GM18519 (cell line): ENCODE results near the gene CALML4.
"Not testable (repeated sequence)": the region's sequence is repeated elsewhere in the genome, so short reads cannot be mapped to it uniquely, and the experiment has no call there.

Experiments
- ATAC-seq: cut with Tn5 transposase; IDR thresholded peaks from one replicate; pipeline ENCODE4 v1.9.1; 2021; ENCODE audit warnings: mild to moderate bottlenecking, moderate library complexity; ENCODE audit not compliant: unreplicated experiment, low FRiP score

CALML4 gene

GRCh38 chr15:68225442-68225841, 20.3 kb upstream of the CALML4 start:
- ATAC-seq: not testable (repeated sequence)

DNA sequence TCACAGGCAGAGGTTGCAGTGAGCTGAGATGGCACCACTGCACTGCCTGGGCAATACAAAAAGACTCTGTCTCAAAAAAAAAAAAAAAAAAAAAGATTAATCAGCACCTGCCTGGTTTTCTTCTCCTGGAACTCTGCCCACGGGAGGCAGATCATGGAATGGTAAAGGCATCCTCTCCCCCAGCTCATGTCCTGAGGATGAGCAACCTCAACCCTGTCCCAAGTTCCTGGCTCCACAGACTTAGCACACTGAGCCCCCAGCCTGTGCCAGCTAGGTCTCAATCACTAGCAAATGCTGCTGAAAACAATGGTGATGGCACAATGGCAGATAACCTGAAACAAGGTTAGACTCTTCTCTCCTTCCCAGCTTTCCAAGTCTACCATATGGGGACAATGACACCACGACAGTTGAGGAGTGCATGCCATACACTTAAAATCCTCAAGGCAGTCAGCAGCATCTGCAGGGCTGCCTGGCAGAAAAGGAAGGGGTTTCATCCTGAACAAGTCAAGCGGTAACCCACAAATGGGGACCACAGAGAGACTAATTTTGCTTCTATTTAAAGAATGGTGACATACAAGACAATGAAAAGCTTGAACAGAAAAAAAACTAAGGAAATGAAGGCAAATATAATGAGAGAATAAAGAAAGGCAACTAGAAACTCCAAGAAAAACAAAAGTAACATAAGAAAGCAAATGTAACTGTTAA, 19.6 kb upstream of the CALML4 start:
- ATAC-seq: no peak

GRCh38 chr15:68224108-68224507, 19.0 kb upstream of the CALML4 start:
- ATAC-seq: no peak

- no peak for ATAC-seq
These were observed 18.0 kb upstream of the CALML4 start for GRCh38 chr15:68223171-68223570.

DNA sequence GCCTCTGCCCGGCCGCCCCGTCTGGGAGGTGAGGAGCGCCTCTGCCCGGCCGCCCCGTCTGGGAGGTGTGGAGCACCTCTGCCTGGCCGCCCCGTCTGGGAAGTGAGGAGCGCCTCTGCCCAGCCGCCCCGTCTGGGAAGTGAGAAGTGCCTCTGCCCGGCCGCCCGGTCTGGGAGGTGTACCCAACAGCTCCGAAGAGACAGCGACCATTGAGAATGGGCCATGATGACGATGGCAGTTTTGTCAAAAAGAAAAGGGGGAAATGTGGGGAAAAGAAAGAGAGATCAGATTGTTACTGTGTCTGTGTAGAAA, 17.3 kb upstream of the CALML4 start:
- not testable (repeated sequence) for ATAC-seq

GRCh38 chr15:68221530-68222431, 16.6 kb upstream of the CALML4 start:
- not testable (repeated sequence) for ATAC-seq

- ATAC-seq: no peak
These were observed 15.8 kb upstream of the CALML4 start for GRCh38 chr15:68220967-68221366.

GRCh38 chr15:68220489-68220888, 15.4 kb upstream of the CALML4 start:
- ATAC-seq: no peak

- no peak for ATAC-seq
These were observed 14.0 kb upstream of the CALML4 start for GRCh38 chr15:68218847-68219798.

GRCh38 chr15:68218331-68218730, 13.2 kb upstream of the CALML4 start:
- no peak for ATAC-seq

- no peak for ATAC-seq
These were observed 12.2 kb upstream of the CALML4 start for GRCh38 chr15:68217341-68217740.

- no peak for ATAC-seq
These were observed 9.7 kb upstream of the CALML4 start for GRCh38 chr15:68214838-68215254.

- ATAC-seq: no peak
These were observed 9.1 kb upstream of the CALML4 start for GRCh38 chr15:68213991-68214837.

- not testable (repeated sequence) for ATAC-seq
These were observed 8.3 kb upstream of the CALML4 start for GRCh38 chr15:68213491-68213845.

GRCh38 chr15:68211656-68212320, 6.7 kb upstream of the CALML4 start:
- ATAC-seq: no peak

DNA sequence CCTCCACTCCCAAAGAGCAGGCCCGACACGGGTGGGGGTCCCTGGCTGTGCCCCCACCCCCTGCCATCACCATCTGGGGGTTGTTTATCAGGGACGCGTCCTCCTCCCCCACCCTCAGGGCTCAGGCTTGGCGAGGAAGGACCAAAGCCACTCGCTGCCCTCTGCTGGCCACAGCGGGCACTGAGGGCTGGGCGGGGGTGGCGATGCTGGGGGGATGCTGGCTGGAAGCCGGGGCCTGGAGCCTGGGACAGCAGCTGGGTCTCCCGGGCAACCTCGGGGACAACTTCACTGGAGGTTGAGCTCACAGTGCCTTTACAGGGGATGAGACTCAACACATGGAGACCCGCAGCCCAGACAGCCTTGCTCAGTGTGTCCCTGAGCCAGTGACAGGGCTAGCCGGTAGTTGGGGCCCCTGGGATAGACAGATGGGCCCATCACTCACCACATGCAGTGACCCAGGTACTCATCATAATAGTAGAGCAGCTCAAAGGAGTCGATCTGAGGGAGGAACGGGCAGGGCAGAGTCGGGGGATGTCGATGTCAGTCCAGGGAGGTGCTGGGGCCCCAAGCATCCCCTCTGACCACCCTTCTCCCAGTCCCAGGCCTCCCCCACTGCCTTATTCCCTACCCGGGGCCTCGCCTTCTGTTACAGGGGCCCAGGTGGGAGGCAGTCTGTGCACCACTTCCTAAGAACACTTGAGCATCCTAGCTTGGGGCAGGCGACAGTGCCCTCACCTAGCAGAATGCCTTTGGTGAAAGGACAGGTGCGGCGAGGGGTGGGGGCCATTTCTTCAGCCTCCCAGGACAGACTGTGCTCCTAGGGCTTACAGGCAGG, 5.9 kb upstream of the CALML4 start:
- ATAC-seq: no peak

DNA sequence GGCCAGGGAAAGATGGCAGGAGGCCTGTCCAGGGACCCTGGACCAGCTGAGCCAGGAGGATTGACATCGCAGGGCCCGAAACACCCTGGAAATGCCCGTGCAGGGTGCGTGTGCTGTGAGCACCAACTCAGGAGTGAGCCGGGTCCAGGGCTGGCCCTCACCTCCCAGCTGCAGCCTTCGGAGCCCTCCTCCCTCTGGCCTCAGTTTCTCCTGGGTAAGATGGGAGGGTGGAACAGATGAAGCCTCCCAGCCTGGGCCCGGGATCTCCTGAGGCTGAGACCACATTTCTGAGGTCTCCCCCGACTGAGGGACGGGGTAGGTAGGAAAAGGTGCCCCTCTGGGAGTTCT, 5.3 kb upstream of the CALML4 start:
- ATAC-seq: no peak

DNA sequence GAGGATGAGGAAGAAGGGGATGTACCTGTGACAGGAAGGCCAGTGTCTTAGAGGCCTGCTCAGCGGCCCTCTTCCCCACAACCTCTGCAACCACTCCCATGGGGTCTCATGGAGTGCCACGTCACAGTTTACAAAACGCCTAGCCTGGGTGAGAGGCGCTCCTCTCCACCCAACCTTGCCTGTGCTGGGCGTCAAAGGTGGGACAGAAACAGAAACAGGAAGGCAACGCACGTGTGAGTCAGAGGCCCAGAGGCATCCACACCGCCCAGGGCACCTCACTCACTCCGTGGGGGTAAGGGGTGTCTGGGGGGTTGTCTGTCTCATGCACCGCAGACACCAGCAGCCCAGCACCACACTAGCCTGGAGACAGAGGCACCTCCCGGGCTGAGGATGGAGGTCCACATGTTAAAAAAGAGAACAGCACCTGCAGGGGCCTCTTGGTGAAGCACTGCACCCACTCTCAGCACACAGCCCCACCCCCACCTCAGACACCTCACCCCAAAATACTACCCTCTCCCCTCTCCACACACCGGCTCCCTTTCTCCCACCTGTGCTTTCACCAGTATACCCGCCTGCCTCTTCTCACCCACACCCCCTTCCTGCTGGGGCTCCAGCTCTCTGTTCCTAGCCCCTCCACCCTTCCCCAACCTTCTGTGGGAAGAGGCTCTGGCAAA, 4.7 kb upstream of the CALML4 start:
- ATAC-seq: no peak
